Heart left ventricle (tissue), 13 donors: Measurements from ENCODE around the gene AFF1.

Experiments
- CTCF ChIP-seq, 12 donors: fragments of 200-600 bp; sonication (generic) in 4 of 12; IDR thresholded peaks; one replicate each; pipeline versions ENCODE4 v1.5.0 to v1.8.0; 2018 to 2022; ENCODE audit warnings: antibody characterized with exemption in 12 of 12, mild to moderate bottlenecking in 5 of 12
- POLR2A ChIP-seq, 2 donors: fragments of 450-650 bp; IDR thresholded peaks; one replicate each; pipeline ENCODE4 v1.6.1; 2017; ENCODE audit warnings: antibody characterized with exemption in 2 of 2, mild to moderate bottlenecking in 2 of 2, moderate library complexity in 2 of 2
- donor health status: ischemic (EF 13 %, LVEDD 7.1; RV severe dilation, severe dysfunction).
- donor health status: DM: no; HTN: yes; CAD: no.
- donor health status: DM: no; HTN: no; CAD: no.
- donor health status: ischemic (EF 25% LVEDD 6.9; RV normal size, moderate dysfunction).
- donor health status: ischemic (EF 25% LVEDD 5.7; RV mildly dilated, moderate dysfunction).
- donor health status: ischemic (EF 35%, LVEDD 5.7; RV mildly dilated, moderate dysfunction).
- donor health status: nonischemic (EF 11% LVEDD 7.7; RV severe dilation, severe dysfunction).
- donor health status: DM: yes; HTN: yes; CAD: no.
- donor health status: PGD.
- donor health status: ischemic (EF 29% LVEDD 5.4; RV normal size, mild dysfunction).
- donor health status: nonischemic (EF 23%, LVEDD 6.1; RV moderate dilation, normal function).

GRCh38 chr4:86967798-86968197, 33.0 kb downstream of the AFF1 start:
- TF ChIP-seq POLR2A (IDR thresholded peaks at IDR 0.05): no peak
- no peak for TF ChIP-seq CTCF (IDR thresholded peaks at IDR 0.05)
